Neural cell (in vitro differentiated cells): ENCODE measurements around the gene FGG. TPM values are rescaled to one million over a fixed set of nuclear protein-coding genes. Genes with fewer than 3 reads are reported as not detected.

Experiments used
- H2AFZ ChIP-seq: fragments of 200-600, 300-800 bp; sonication (generic), shearing (Covaris generic); 2 replicates; pipeline ENCODE4 v1.6.0; 2014; ENCODE audit warnings: low read depth, mild to moderate bottlenecking, antibody characterized with exemption, low read length, moderate library complexity
- H3F3A ChIP-seq: fragments of 200-600 bp; shearing (Covaris generic); 2 replicates; pipeline ENCODE4 v1.6.1; 2016; ENCODE audit warnings: mild to moderate bottlenecking, moderate library complexity, mixed read lengths, antibody characterized with exemption, low read length; ENCODE audit not compliant: insufficient read depth, poor library complexity, severe bottlenecking
- H3K27ac ChIP-seq: fragments of 200-600, 300-800 bp; sonication (generic), shearing (Covaris generic); 2 replicates; pipeline ENCODE4 v1.5.1; 2014; ENCODE audit warnings: mild to moderate bottlenecking, low read length, moderate library complexity
- H3K27me3 ChIP-seq: fragments of 300-800, 200-600 bp; sonication (generic), shearing (Covaris generic); 2 replicates; pipeline ENCODE4 v1.6.0; 2014; ENCODE audit warnings: mild to moderate bottlenecking, low read depth, low read length, moderate library complexity; ENCODE audit not compliant: insufficient read depth
- H3K36me3 ChIP-seq: fragments of 300-800, 200-600 bp; sonication (generic), shearing (Covaris generic); 2 replicates; pipeline ENCODE4 v1.5.1; 2014; ENCODE audit warnings: mild to moderate bottlenecking, antibody characterized with exemption, low read length, moderate library complexity; ENCODE audit not compliant: insufficient read depth
- H3K4me2 ChIP-seq: fragments of 300-800, 200-600 bp; sonication (generic), shearing (Covaris generic); 2 replicates; pipeline ENCODE4 v1.6.0; 2014; ENCODE audit warnings: mild to moderate bottlenecking, low read length
- H3K4me3 ChIP-seq: fragments of 300-800, 200-600 bp; sonication (generic), shearing (Covaris generic); 2 replicates; pipeline ENCODE4 v1.5.1; 2014; ENCODE audit warnings: mild to moderate bottlenecking, low read length, moderate library complexity
- H3K79me2 ChIP-seq: fragments of 200-600 bp; shearing (Covaris generic); replicated peaks from 2 replicates; pipeline ENCODE4 v1.6.0; 2014; ENCODE audit warnings: mild to moderate bottlenecking, low read length, moderate library complexity; ENCODE audit not compliant: insufficient read depth
- H3K9ac ChIP-seq: fragments of 300-800, 200-600 bp; sonication (generic), shearing (Covaris generic); 2 replicates; pipeline ENCODE4 v1.6.1; 2016; ENCODE audit warnings: mild to moderate bottlenecking, low read length, mixed read lengths
- H3K9me2 ChIP-seq: fragments of 200-600 bp; shearing (Covaris generic); 2 replicates; pipeline ENCODE4 v1.6.1; 2016; ENCODE audit warnings: mild to moderate bottlenecking, low read length, mixed read lengths; ENCODE audit not compliant: insufficient read depth
- H3K9me3 ChIP-seq: fragments of 200-600, 300-800 bp; sonication (generic), shearing (Covaris generic); 2 replicates; pipeline ENCODE4 v1.6.1; 2016; ENCODE audit warnings: mild to moderate bottlenecking, mixed run types, low read length, moderate library complexity, mixed read lengths
- H4K20me1 ChIP-seq: fragments of 200-600 bp; shearing (Covaris generic); 2 replicates; pipeline ENCODE4 v1.6.1; 2016; ENCODE audit warnings: mild to moderate bottlenecking, mixed run types; ENCODE audit not compliant: insufficient read depth
- CTCF ChIP-seq: fragments of 450-650 bp; IDR thresholded peaks from 2 replicates; pipeline ENCODE4 v1.5.1; 2014; ENCODE audit warnings: antibody characterized with exemption, mild to moderate bottlenecking, moderate library complexity; ENCODE audit not compliant: poor library complexity, severe bottlenecking
- EP300 ChIP-seq: fragments of 450-650 bp; conservative IDR thresholded peaks from 2 replicates; pipeline ENCODE4 v1.6.1; 2014; ENCODE audit warnings: antibody characterized with exemption, mild to moderate bottlenecking, moderate library complexity; ENCODE audit not compliant: poor library complexity, severe bottlenecking
- EZH2 ChIP-seq: fragments of 200-600, 300-800 bp; shearing (Covaris generic), sonication (generic); IDR thresholded peaks from 2 replicates; pipeline ENCODE4 v1.6.1; 2014; ENCODE audit warnings: antibody characterized with exemption, low read length, borderline replicate concordance, mild to moderate bottlenecking; ENCODE audit not compliant: insufficient read depth, poor library complexity, severe bottlenecking
- MXI1 ChIP-seq: fragments of 450-650 bp; conservative IDR thresholded peaks from 2 replicates; pipeline ENCODE4 v1.6.1; 2014; ENCODE audit warnings: antibody characterized with exemption, mild to moderate bottlenecking; ENCODE audit not compliant: poor library complexity, severe bottlenecking
- POLR2AphosphoS5 ChIP-seq: IDR thresholded peaks from 2 replicates; pipeline ENCODE4 v1.6.1; 2012
- RAD21 ChIP-seq: fragments of 450-650 bp; conservative IDR thresholded peaks from 2 replicates; pipeline ENCODE4 v1.6.1; 2014; ENCODE audit warnings: antibody characterized with exemption, mild to moderate bottlenecking, moderate library complexity
- REST ChIP-seq: IDR thresholded peaks from 2 replicates; pipeline ENCODE4 v1.6.1; 2012; ENCODE audit warnings: borderline replicate concordance
- SMC3 ChIP-seq: fragments of 450-650 bp; conservative IDR thresholded peaks from 2 replicates; pipeline ENCODE4 v1.6.1; 2014; ENCODE audit warnings: antibody characterized with exemption, mild to moderate bottlenecking, moderate library complexity; ENCODE audit not compliant: poor library complexity
- TAF1 ChIP-seq: IDR thresholded peaks from 2 replicates; pipeline ENCODE4 v1.6.1; 2012; ENCODE audit warnings: low read depth
- polyA plus RNA-seq: library from polyadenylated mRNA; depleted of rRNA; stranded (reverse); fragments of >200 nt; gene quantifications from 2 replicates; pipeline ENCODE4 v1.2.3, GENCODE V29; 2014

Gene FGG
- polyA plus RNA-seq, 1 donor from 2014 or later, result not detected

- H3K9me2 ChIP-seq, result no peaks in the 10 kb centered on the region
- H3K4me3 ChIP-seq, result no peak overlapping the region
- no peaks in the 10 kb centered on the region for H3K27me3 ChIP-seq
- no peaks in the 10 kb centered on the region for H4K20me1 ChIP-seq
- H2AFZ ChIP-seq, result no peak overlapping the region
- TF ChIP-seq RAD21, result no peak
- no peak for TF ChIP-seq SMC3
- no peak for TF ChIP-seq CTCF
- TF ChIP-seq TAF1, result no peak
- TF ChIP-seq POLR2AphosphoS5, result no peak
- no peak for TF ChIP-seq EZH2
- no peak for TF ChIP-seq MXI1
- no peak for TF ChIP-seq EP300
- TF ChIP-seq REST, result no peak
- no peaks in the 10 kb centered on the region for H3K36me3 ChIP-seq
- H3K4me2 ChIP-seq, result no peak overlapping the region
- H3K9me3 ChIP-seq, result no peaks in the 10 kb centered on the region
- H3K79me2 ChIP-seq, result no peaks in the 10 kb centered on the region
- no peaks in the 10 kb centered on the region for H3F3A ChIP-seq
- no peak overlapping the region for H3K27ac ChIP-seq
- no peak overlapping the region for H3K9ac ChIP-seq
These were observed 22.9 kb downstream of the FGG start for GRCh38 chr4:154589296-154590197.

- TF ChIP-seq POLR2AphosphoS5 (no peak), EP300 (no peak), EZH2 (no peak), REST (no peak), CTCF (no peak), RAD21 (no peak), MXI1 (no peak), TAF1 (no peak), SMC3 (no peak)
- no peaks in the 10 kb centered on the region for H4K20me1 ChIP-seq
- no peak overlapping the region for H3K4me2 ChIP-seq
- H3K9me2 ChIP-seq, result no peaks in the 10 kb centered on the region
- no peak overlapping the region for H3K4me3 ChIP-seq
- H3K27me3 ChIP-seq, result no peaks in the 10 kb centered on the region
- H3K27ac ChIP-seq, result no peak overlapping the region
- H2AFZ ChIP-seq, result no peak overlapping the region
- no peaks in the 10 kb centered on the region for H3K79me2 ChIP-seq
- no peaks in the 10 kb centered on the region for H3K9me3 ChIP-seq
- no peak overlapping the region for H3K9ac ChIP-seq
- no peaks in the 10 kb centered on the region for H3K36me3 ChIP-seq
- no peaks in the 10 kb centered on the region for H3F3A ChIP-seq
These were observed 24.3 kb downstream of the FGG start for GRCh38 chr4:154588198-154588597.
